ENCODE measurements around the gene COL28A1.

The COL28A1 gene

DNA sequence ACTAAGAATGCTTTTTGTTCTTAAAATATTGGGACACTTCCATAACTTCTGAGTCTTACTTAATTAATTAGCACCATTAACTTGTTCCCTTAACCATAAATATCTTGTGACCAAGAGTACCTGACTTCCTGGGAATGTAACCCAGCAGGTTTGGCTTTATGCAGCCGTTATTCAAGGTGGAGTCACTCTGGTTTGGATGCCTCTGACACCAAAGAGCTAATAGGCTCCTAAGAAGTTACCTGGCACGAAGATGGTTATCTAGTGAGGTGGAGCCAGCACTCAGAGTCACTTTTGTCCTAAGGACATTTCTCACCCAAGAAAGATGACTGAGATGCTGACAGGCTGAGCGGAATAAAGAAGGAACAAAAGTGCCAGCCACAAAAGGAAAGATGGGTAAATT, 181.0 kb downstream of the COL28A1 start:
- DNase-seq (ENCODE audit: low read depth), result peak; percentile 68
- H3K4me3 ChIP-seq (ENCODE audit: low read depth, low read length), result no peak overlapping the region

DNA sequence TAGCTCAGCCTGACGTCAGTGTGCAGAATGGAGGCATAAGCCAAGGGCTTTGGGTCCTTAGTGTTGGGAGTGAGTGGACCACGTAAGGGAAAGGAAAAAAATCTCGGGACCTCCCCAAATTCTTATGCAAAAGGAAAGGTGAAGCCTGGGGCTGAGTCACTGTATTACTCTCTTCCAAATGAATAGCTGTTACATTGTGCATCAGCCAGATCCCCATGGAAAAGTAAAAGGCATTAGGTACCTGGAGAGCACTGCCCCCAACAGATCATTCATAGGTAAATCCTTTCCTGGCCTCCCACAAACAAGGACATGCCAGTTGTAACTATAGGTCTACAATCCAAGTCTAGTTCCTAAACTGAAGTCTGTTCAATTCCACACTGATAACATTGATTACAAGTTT, 182.8 kb downstream of the COL28A1 start:
- TF ChIP-seq, protein P1, sequence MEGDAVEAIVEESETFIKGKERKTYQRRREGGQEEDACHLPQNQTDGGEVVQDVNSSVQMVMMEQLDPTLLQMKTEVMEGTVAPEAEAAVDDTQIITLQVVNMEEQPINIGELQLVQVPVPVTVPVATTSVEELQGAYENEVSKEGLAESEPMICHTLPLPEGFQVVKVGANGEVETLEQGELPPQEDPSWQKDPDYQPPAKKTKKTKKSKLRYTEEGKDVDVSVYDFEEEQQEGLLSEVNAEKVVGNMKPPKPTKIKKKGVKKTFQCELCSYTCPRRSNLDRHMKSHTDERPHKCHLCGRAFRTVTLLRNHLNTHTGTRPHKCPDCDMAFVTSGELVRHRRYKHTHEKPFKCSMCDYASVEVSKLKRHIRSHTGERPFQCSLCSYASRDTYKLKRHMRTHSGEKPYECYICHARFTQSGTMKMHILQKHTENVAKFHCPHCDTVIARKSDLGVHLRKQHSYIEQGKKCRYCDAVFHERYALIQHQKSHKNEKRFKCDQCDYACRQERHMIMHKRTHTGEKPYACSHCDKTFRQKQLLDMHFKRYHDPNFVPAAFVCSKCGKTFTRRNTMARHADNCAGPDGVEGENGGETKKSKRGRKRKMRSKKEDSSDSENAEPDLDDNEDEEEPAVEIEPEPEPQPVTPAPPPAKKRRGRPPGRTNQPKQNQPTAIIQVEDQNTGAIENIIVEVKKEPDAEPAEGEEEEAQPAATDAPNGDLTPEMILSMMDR (IDR thresholded peaks at IDR 0.05; ENCODE audit: control insufficient read depth, extremely low read depth, insufficient read depth), result 0 out of 2 replicates have a peak, but pooled peaks have one; percentile 10
- H3K4me3 ChIP-seq (ENCODE audit: low read depth, low read length), result no peak overlapping the region
- DNase-seq (ENCODE audit: low read depth), result no peak

More for the DNA sequence above, 181.0 kb downstream of the COL28A1 start:
- TF ChIP-seq, protein P1 (IDR thresholded peaks at IDR 0.05; ENCODE audit: control insufficient read depth, extremely low read depth, insufficient read depth), result no peak

DNA sequence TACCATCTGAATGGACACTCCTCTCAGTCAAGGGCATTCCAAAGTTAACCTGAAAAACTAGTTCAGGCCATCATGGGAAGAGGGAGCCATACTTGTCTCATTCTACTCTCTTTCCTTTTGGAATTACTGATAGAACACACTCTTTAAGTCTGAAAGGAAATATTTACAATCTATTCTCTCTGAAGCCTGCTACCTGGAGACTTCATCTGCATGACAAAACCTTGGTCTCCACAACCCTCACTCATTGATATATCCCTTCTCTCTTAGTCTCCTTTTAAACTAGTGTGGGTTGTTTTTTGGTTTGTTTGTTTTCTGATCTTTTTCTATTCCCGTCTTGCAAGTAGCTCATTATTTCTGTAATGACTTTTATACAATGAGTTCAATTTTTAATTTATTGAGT, 183.8 kb downstream of the COL28A1 start:
- DNase-seq (ENCODE audit: low read depth), result no peak
- TF ChIP-seq, protein P1 (IDR thresholded peaks at IDR 0.05; ENCODE audit: control insufficient read depth, extremely low read depth, insufficient read depth), result no peak
- H3K4me3 ChIP-seq (ENCODE audit: low read depth, low read length), result no peak overlapping the region

DNA sequence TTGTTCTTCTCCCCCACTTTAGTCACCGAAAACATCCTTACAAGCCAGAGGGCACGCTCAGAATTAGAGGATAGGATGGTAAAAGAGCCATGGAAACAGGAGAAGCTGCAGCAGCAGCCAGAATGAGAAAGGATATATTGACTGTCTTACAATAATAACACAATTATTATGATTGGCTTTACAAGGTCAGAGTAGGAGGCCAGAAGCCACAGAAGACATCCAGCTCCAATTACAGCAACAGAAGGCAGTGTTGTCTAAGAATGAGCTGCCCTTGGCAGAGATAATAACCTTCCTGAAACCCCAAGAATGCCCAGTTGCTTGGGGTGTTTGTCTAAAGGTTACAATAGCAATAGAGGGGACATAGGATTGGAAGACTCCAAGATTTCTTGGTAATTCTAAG, 184.5 kb downstream of the COL28A1 start:
- TF ChIP-seq, protein P1 (IDR thresholded peaks at IDR 0.05; ENCODE audit: control insufficient read depth, extremely low read depth, insufficient read depth), result no peak
- H3K4me3 ChIP-seq (ENCODE audit: low read depth, low read length), result no peak overlapping the region
- DNase-seq (ENCODE audit: low read depth), result no peak

DNA sequence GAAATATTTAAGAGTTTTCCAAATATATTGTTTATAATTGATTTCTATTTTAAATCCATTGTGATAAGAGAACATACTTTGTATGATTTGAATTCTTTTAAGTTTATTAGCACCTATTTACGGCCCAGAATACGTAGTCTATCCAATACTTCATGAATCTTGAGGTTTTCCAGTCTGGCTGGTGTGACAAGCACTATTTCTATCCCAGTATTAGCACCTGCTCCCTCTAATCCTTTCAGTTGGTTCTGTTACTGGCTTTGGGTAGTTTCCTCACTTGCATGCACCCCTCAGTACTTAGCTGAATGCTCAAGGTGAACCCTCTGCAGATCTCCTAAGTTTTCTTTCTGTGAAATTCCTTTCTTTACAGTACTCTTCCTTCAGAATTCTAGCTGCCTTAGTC, 186.5 kb downstream of the COL28A1 start:
- no peak for DNase-seq (ENCODE audit: low read depth)
- no peak overlapping the region for H3K4me3 ChIP-seq (ENCODE audit: low read depth, low read length)
- TF ChIP-seq, protein P1 (IDR thresholded peaks at IDR 0.05; ENCODE audit: control insufficient read depth, extremely low read depth, insufficient read depth), result no peak

DNA sequence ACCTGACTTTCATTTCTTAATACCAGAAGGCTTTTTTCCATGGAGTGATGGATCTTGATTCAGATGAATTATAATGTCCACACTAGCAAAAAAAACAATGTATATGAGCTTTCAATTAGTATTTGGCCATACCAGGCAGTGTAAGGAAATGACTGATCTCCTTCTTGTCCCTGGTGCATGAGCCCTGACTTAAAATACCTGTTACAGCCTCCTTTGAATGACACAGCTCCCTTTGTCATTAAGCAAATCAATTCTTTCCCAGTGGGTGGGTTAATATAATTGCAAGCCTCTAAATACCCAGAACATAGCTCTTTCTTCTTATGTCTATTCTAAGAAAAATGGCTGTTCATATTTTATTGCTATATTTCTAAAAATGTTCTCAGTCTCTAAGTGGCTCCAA, 188.6 kb downstream of the COL28A1 start:
- TF ChIP-seq, protein P1 (IDR thresholded peaks at IDR 0.05; ENCODE audit: control insufficient read depth, extremely low read depth, insufficient read depth), result no peak
- H3K4me3 ChIP-seq (ENCODE audit: low read depth, low read length), result no peak overlapping the region
- no peak for DNase-seq (ENCODE audit: low read depth)

DNA sequence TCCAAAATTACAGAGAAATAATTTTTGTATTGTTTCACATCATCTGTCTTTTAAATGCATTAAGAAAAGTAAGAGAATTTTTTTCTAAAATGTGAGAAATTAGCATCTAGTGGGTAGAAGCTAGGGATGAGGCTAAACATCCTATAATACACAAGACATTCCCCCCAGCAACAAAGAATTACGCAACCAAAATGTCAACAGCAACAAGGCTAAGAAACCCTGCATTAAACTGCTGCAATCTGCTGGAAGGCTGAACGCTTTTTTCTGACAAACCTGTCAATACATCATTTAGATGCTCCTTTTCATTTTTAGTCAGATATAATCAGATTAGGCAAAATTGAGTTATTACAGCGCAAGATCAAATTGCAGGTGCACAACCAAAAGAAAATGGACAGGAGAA, 191.1 kb downstream of the COL28A1 start:
- no peak overlapping the region for H3K4me3 ChIP-seq (ENCODE audit: low read depth, low read length)
- DNase-seq (ENCODE audit: low read depth), result no peak
- TF ChIP-seq, protein P1 (IDR thresholded peaks at IDR 0.05; ENCODE audit: control insufficient read depth, extremely low read depth, insufficient read depth), result no peak

All from LNCaP clone FGC (cell line).